ENCODE data around the gene KIF2C. TPM values are rescaled to one million over a fixed set of nuclear protein-coding genes. Genes with fewer than 3 reads are reported as not detected.
"Not testable (repeated sequence)": the region's sequence is repeated elsewhere in the genome, so short reads cannot be mapped to it uniquely, and the experiment has no call there.

The KIF2C gene
- 0.94 and 15.5 TPM in 2 replicates for total RNA-seq

GRCh38 chr1:44739307-44740178 lies at the start of gene KIF2C:
KIF2C (plus strand) TSS chr1:44739837; CDS start chr1:44739933, 96 bp downstream.
- DNase-seq (ENCODE audit: low read depth), result peak; percentile 96

- no peak for DNase-seq (ENCODE audit: low read depth)
Measured at GRCh38 chr1:44693159-44693558, 46.5 kb upstream of the KIF2C start.

GRCh38 chr1:44693900-44694299 lies 45.7 kb upstream of the KIF2C start:
- no peak for DNase-seq (ENCODE audit: low read depth)

- DNase-seq (ENCODE audit: low read depth), result no peak
Measured at GRCh38 chr1:44694863-44695478, 44.7 kb upstream of the KIF2C start.

- DNase-seq (ENCODE audit: low read depth), result no peak
Measured at GRCh38 chr1:44695671-44696070, 44.0 kb upstream of the KIF2C start.

- no peak for DNase-seq (ENCODE audit: low read depth)
Measured at GRCh38 chr1:44696101-44696500, 43.5 kb upstream of the KIF2C start.

GRCh38 chr1:44696789-44697345 lies 42.8 kb upstream of the KIF2C start:
- no peak for DNase-seq (ENCODE audit: low read depth)

GRCh38 chr1:44698138-44698537 lies 41.5 kb upstream of the KIF2C start:
- no peak for DNase-seq (ENCODE audit: low read depth)

GRCh38 chr1:44699375-44699774 lies 40.3 kb upstream of the KIF2C start:
- not testable (repeated sequence) for DNase-seq (ENCODE audit: low read depth)

GRCh38 chr1:44700573-44700972 lies 39.1 kb upstream of the KIF2C start:
- no peak for DNase-seq (ENCODE audit: low read depth)

- DNase-seq (ENCODE audit: low read depth), result peak; percentile 41
Measured at GRCh38 chr1:44701141-44701573, 38.5 kb upstream of the KIF2C start.

- DNase-seq (ENCODE audit: low read depth), result no peak
Measured at GRCh38 chr1:44705470-44705869, 34.2 kb upstream of the KIF2C start.

GRCh38 chr1:44705938-44706337 lies 33.7 kb upstream of the KIF2C start:
- DNase-seq (ENCODE audit: low read depth), result no peak

- DNase-seq (ENCODE audit: low read depth), result peak; percentile 96
Measured at GRCh38 chr1:44707112-44707881, 32.3 kb upstream of the KIF2C start.

GRCh38 chr1:44707959-44708831 lies 31.4 kb upstream of the KIF2C start:
- peak; percentile 54 for DNase-seq (ENCODE audit: low read depth)

GRCh38 chr1:44713321-44713781 lies 26.3 kb upstream of the KIF2C start:
- DNase-seq (ENCODE audit: low read depth), result peak; percentile 66

GRCh38 chr1:44714532-44714931 lies 25.1 kb upstream of the KIF2C start:
- no peak for DNase-seq (ENCODE audit: low read depth)

GRCh38 chr1:44714944-44715571 lies 24.6 kb upstream of the KIF2C start:
- DNase-seq (ENCODE audit: low read depth), result peak; percentile 64

GRCh38 chr1:44717156-44717555 lies 22.5 kb upstream of the KIF2C start:
- DNase-seq (ENCODE audit: low read depth), result no peak

GRCh38 chr1:44717653-44718052 lies 22.0 kb upstream of the KIF2C start:
- DNase-seq (ENCODE audit: low read depth), result no peak
